Measurements from ENCODE around the gene LHFPL6.

The LHFPL6 gene

DNA sequence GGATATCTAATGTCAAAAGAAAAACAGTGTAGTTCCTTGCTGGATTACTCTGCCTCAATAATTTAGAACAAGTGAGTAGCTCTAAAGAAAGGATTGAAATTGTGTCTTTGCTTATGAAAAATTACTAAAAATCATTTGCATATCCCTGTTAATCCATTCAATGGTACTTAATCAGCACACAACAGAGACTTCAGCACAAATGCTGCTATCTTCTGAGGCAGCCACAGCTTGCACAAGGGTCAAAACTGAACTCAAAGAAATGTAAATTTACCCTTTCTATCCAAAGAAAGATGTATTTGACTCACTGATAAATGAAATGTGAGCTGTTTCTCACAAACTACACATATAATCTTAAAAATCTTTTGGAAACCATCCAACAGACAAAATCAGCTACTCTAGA is 116.2 kb downstream of the LHFPL6 start:
- H3K79me2 ChIP-seq (ENCODE audit: insufficient read depth, low read length), result no peaks in the 10 kb centered on the region
- H3K27me3 ChIP-seq (ENCODE audit: insufficient read depth, low read length), result no peaks in the 10 kb centered on the region
- no peaks in the 10 kb centered on the region for H4K20me1 ChIP-seq (ENCODE audit: insufficient read depth, low read length)
- H3K27ac ChIP-seq (ENCODE audit: low read depth, low read length, poor library complexity, severe bottlenecking), result no peak overlapping the region
- no peak overlapping the region for H2AFZ ChIP-seq (ENCODE audit: low read length)
- TF ChIP-seq EZH2 (IDR thresholded peaks at IDR 0.05; ENCODE audit: borderline replicate concordance, low read length), result no peak
- TF ChIP-seq, protein P1, sequence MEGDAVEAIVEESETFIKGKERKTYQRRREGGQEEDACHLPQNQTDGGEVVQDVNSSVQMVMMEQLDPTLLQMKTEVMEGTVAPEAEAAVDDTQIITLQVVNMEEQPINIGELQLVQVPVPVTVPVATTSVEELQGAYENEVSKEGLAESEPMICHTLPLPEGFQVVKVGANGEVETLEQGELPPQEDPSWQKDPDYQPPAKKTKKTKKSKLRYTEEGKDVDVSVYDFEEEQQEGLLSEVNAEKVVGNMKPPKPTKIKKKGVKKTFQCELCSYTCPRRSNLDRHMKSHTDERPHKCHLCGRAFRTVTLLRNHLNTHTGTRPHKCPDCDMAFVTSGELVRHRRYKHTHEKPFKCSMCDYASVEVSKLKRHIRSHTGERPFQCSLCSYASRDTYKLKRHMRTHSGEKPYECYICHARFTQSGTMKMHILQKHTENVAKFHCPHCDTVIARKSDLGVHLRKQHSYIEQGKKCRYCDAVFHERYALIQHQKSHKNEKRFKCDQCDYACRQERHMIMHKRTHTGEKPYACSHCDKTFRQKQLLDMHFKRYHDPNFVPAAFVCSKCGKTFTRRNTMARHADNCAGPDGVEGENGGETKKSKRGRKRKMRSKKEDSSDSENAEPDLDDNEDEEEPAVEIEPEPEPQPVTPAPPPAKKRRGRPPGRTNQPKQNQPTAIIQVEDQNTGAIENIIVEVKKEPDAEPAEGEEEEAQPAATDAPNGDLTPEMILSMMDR (IDR thresholded peaks at IDR 0.05; ENCODE audit: low read length), result no peak
- H3K4me3 ChIP-seq (ENCODE audit: low read depth, low read length, poor library complexity, severe bottlenecking), result no peak overlapping the region
- no peaks in the 10 kb centered on the region for H3F3A ChIP-seq (ENCODE audit: insufficient read depth, low read length)
- no peaks in the 10 kb centered on the region for H3K4me1 ChIP-seq (ENCODE audit: insufficient read depth, low read length, severe bottlenecking)
- H3K9me3 ChIP-seq (ENCODE audit: low read length), result no peaks in the 10 kb centered on the region
- H3K4me2 ChIP-seq (ENCODE audit: low read length), result no peak overlapping the region
- H3K9me2 ChIP-seq (ENCODE audit: low read depth, low read length), result no peaks in the 10 kb centered on the region
- no peaks in the 10 kb centered on the region for H3K36me3 ChIP-seq (ENCODE audit: insufficient read depth, low read length)
- no peak overlapping the region for H3K9ac ChIP-seq (ENCODE audit: low read length)

DNA sequence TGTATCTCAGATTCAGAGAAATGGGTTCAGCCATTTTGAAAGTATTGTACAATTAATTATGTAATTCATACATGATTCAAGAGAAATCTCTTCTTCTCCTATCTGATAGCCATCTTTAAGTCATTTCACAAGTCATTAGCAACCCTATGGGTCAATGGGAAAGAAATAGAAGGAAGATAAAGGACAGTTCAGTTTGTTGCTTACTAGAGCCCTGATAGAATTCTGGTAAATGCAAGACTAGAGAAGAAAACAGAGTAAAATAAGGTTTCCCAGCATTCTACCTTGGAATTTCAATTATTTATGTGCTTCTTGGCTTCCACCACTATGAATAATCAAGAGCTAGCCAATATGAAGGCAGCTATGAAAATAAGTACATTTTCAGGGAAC is 117.7 kb downstream of the LHFPL6 start:
- Histone ChIP-seq H3K9me3 (ENCODE audit: low read length) (no peaks in the 10 kb centered on the region), H3K27me3 (ENCODE audit: insufficient read depth, low read length) (no peaks in the 10 kb centered on the region), H3K9ac (ENCODE audit: low read length) (no peak overlapping the region), H3K4me3 (ENCODE audit: low read depth, low read length, poor library complexity, severe bottlenecking) (no peak overlapping the region), H2AFZ (ENCODE audit: low read length) (no peak overlapping the region), H3K27ac (ENCODE audit: low read depth, low read length, poor library complexity, severe bottlenecking) (no peak overlapping the region), H4K20me1 (ENCODE audit: insufficient read depth, low read length) (no peaks in the 10 kb centered on the region), H3K36me3 (ENCODE audit: insufficient read depth, low read length) (no peaks in the 10 kb centered on the region), H3F3A (ENCODE audit: insufficient read depth, low read length) (no peaks in the 10 kb centered on the region), H3K4me1 (ENCODE audit: insufficient read depth, low read length, severe bottlenecking) (no peaks in the 10 kb centered on the region), H3K79me2 (ENCODE audit: insufficient read depth, low read length) (no peaks in the 10 kb centered on the region), H3K4me2 (ENCODE audit: low read length) (no peak overlapping the region), H3K9me2 (ENCODE audit: low read depth, low read length) (no peaks in the 10 kb centered on the region)
- no peak for TF ChIP-seq EZH2 (IDR thresholded peaks at IDR 0.05; ENCODE audit: borderline replicate concordance, low read length)
- TF ChIP-seq, protein P1 (IDR thresholded peaks at IDR 0.05; ENCODE audit: low read length), result no peak

DNA sequence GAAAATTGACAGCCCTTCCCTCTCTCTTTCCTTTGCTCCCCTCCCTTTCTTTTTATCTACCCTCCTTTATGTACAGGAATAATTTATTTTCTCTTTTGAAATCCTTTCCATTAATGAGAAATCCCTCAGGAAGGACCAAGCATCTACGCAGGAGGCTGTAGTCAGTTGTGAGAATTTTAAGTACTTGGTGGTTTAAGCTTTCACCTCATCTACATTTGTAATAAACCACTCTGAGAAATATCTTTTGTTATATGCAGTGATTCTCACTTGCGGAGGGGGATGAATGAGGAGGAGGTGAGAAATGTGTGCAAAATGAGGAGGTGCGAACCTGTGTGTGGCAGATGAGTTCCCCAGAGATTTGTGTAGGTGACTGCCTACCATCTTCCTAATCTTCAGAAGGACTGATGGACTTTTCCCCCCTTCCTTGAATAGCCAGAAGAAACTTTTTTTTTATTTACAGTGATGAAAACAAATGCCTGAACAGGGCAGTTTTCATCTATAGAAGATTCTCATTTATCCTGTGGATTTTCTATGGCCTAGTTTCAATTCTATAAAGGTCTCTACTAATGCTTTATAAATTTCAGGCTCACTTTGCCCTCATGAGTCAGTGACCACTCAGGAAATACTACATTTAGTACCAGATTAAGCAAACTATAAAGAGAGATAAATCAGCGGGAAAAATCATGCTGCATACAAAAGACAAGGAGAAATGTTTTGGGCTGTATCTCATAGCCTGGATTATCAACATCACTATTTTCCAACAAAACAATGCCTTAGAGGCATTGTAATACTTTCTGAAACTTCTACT is 118.3 kb downstream of the LHFPL6 start:
- Histone ChIP-seq H3K4me2 (ENCODE audit: low read length) (no peak overlapping the region), H3K27ac (ENCODE audit: low read depth, low read length, poor library complexity, severe bottlenecking) (no peak overlapping the region), H3K36me3 (ENCODE audit: insufficient read depth, low read length) (no peaks in the 10 kb centered on the region), H3K4me1 (ENCODE audit: insufficient read depth, low read length, severe bottlenecking) (no peaks in the 10 kb centered on the region), H3K9me3 (ENCODE audit: low read length) (no peaks in the 10 kb centered on the region), H3K27me3 (ENCODE audit: insufficient read depth, low read length) (no peaks in the 10 kb centered on the region), H3K9me2 (ENCODE audit: low read depth, low read length) (no peaks in the 10 kb centered on the region), H2AFZ (ENCODE audit: low read length) (no peak overlapping the region), H4K20me1 (ENCODE audit: insufficient read depth, low read length) (no peaks in the 10 kb centered on the region), H3F3A (ENCODE audit: insufficient read depth, low read length) (no peaks in the 10 kb centered on the region), H3K4me3 (ENCODE audit: low read depth, low read length, poor library complexity, severe bottlenecking) (no peak overlapping the region), H3K9ac (ENCODE audit: low read length) (no peak overlapping the region), H3K79me2 (ENCODE audit: insufficient read depth, low read length) (no peaks in the 10 kb centered on the region)
- TF ChIP-seq, protein P1 (IDR thresholded peaks at IDR 0.05; ENCODE audit: low read length), result no peak
- no peak for TF ChIP-seq EZH2 (IDR thresholded peaks at IDR 0.05; ENCODE audit: borderline replicate concordance, low read length)

All from OCI-LY1 (cell line).